H1 (cell line): Measurements from ENCODE around the gene ROS1. TPM values are rescaled to one million over a fixed set of nuclear protein-coding genes. Genes with fewer than 3 reads are reported as not detected.

Experiments used
- CTCF ChIA-PET: fragments of 300-600 bp; sonication (Branson Sonifier 250); formaldehyde crosslinking; loops from one replicate; lab custom pipeline; 2021; ENCODE audit not compliant: partially characterized antibody; lab: Charles Lee
- POLR2A ChIA-PET: fragments of 300-600 bp; sonication (Branson Sonifier 250); formaldehyde crosslinking; loops from one replicate; lab custom pipeline; 2021; ENCODE audit warnings: inconsistent platforms; ENCODE audit not compliant: partially characterized antibody; lab: Charles Lee
- DNase-seq, 2 experiments: peaks; one replicate each; pipeline versions ENCODE4 v3.0.0 to v3.0.0-alpha.2; 2010 to 2022; ENCODE audit warnings: low spot score in 2 of 2, low read depth in 1 of 2, mixed read lengths in 1 of 2
- FAIRE-seq: peaks from 2 replicates; lab custom pipeline; 2011; peaks lifted over from hg19 to GRCh38; lab: Jason Lieb, UNC
- H2AFZ ChIP-seq: 2 replicates; pipeline ENCODE4 v1.8.1; 2012; ENCODE audit warnings: low read length, inconsistent platforms
- H2AK5ac ChIP-seq: 2 replicates; pipeline ENCODE4 v1.6.1; 2013; ENCODE audit warnings: low read depth, low read length
- H2BK120ac ChIP-seq: replicated peaks from 2 replicates; pipeline ENCODE3; 2013; ENCODE audit warnings: low read depth, low read length, inconsistent platforms
- H2BK12ac ChIP-seq: 2 replicates; pipeline ENCODE4 v1.6.1; 2013; ENCODE audit warnings: low read depth, low read length
- H2BK15ac ChIP-seq: 2 replicates; pipeline ENCODE4 v1.6.1; 2013; ENCODE audit warnings: low read length
- H2BK20ac ChIP-seq: 2 replicates; pipeline ENCODE4 v1.6.1; 2013; ENCODE audit warnings: low read length
- H2BK5ac ChIP-seq: 2 replicates; pipeline ENCODE4 v1.6.1; 2013; ENCODE audit warnings: low read depth, low read length
- H3K14ac ChIP-seq: 2 replicates; pipeline ENCODE4 v1.6.1; 2013; ENCODE audit warnings: inconsistent platforms; ENCODE audit not compliant: insufficient read length
- H3K18ac ChIP-seq: 2 replicates; pipeline ENCODE4 v1.6.1; 2013; ENCODE audit warnings: low read length; ENCODE audit errors: extremely low read depth
- H3K23ac ChIP-seq: 2 replicates; pipeline ENCODE4 v1.6.1; 2013; ENCODE audit warnings: inconsistent platforms; ENCODE audit not compliant: insufficient read length
- H3K23me2 ChIP-seq: 2 replicates; pipeline ENCODE4 v1.6.1; 2013; ENCODE audit warnings: low read depth, low read length
- H3K27ac ChIP-seq: 2 replicates; pipeline ENCODE4 v1.6.1; 2011; ENCODE audit warnings: low read depth, low read length, inconsistent platforms
- H3K27me3 ChIP-seq, 4 experiments: replicated peaks in 1 of 4; 1 replicate in 1 of 4; 2 replicates in 3 of 4; pipeline versions ENCODE4 v1.6.1 to v1.8.1; 2011 to 2013; ENCODE audit warnings: low read length in 3 of 4, mild to moderate bottlenecking in 3 of 4, inconsistent platforms in 2 of 4, mixed read lengths in 2 of 4, moderate library complexity in 1 of 4; ENCODE audit not compliant: control insufficient read depth in 3 of 4, insufficient read depth in 3 of 4; ENCODE audit errors: extremely low read depth in 1 of 4
- H3K36me3 ChIP-seq, 4 experiments: 2 replicates each; pipeline versions ENCODE4 v1.6.1 to v1.8.1; 2011 to 2013; ENCODE audit warnings: mild to moderate bottlenecking in 4 of 4, low read length in 3 of 4, moderate library complexity in 2 of 4, control low read depth in 1 of 4, inconsistent platforms in 1 of 4; ENCODE audit not compliant: insufficient read depth in 4 of 4, control insufficient read depth in 2 of 4
- H3K4ac ChIP-seq: replicated peaks from 2 replicates; pipeline ENCODE3; 2013; ENCODE audit warnings: low read length, low read depth, mixed read lengths, inconsistent platforms; ENCODE audit not compliant: insufficient read length
- H3K4me1 ChIP-seq, 4 experiments: replicated peaks in 1 of 4; 1 replicate in 1 of 4; 2 replicates in 3 of 4; pipeline versions ENCODE4 v1.6.1 to v1.8.1; 2011 to 2013; ENCODE audit warnings: low read length in 3 of 4, inconsistent platforms in 2 of 4, mixed read lengths in 1 of 4; ENCODE audit not compliant: insufficient read depth in 4 of 4, control insufficient read depth in 3 of 4
- H3K4me2 ChIP-seq, 2 experiments: 2 replicates each; pipeline versions ENCODE4 v1.6.1 to v1.8.1; 2011 to 2013; ENCODE audit warnings: low read depth in 2 of 2, low read length in 2 of 2, control low read depth in 1 of 2, inconsistent platforms in 1 of 2, mild to moderate bottlenecking in 1 of 2; ENCODE audit not compliant: insufficient read depth in 1 of 2
- H3K4me3 ChIP-seq, 4 experiments: fragments of 200-600, 300-600 bp in 1 of 4; sonication (generic), shearing (Covaris generic), sonication (Bioruptor Twin) in 1 of 4; 2 replicates each; pipeline versions ENCODE4 v1.5.1 to v1.8.1; 2011 to 2016; ENCODE audit warnings: low read length in 4 of 4, low read depth in 3 of 4, control low read depth in 2 of 4, inconsistent platforms in 2 of 4, mild to moderate bottlenecking in 2 of 4, mixed read lengths in 1 of 4, moderate library complexity in 1 of 4; ENCODE audit not compliant: insufficient read depth in 2 of 4; ENCODE audit errors: extremely low read depth in 1 of 4
- H3K56ac ChIP-seq: replicated peaks from 2 replicates; pipeline ENCODE3; 2013; ENCODE audit warnings: low read depth, mild to moderate bottlenecking, mixed read lengths, low read length, inconsistent platforms; ENCODE audit not compliant: insufficient read length
- H3K79me1 ChIP-seq: 2 replicates; pipeline ENCODE4 v1.6.1; 2013; ENCODE audit warnings: low read depth, low read length, control low read depth
- H3K79me2 ChIP-seq, 2 experiments: 2 replicates each; pipeline versions ENCODE4 v1.6.1 to v1.8.1; 2012 to 2013; ENCODE audit warnings: low read length in 2 of 2, mild to moderate bottlenecking in 2 of 2, inconsistent platforms in 1 of 2; ENCODE audit not compliant: insufficient read depth in 2 of 2, control insufficient read depth in 1 of 2
- H3K9ac ChIP-seq, 4 experiments: replicated peaks in 1 of 4; 1 replicate in 1 of 4; 2 replicates in 3 of 4; pipeline versions ENCODE4 v1.6.1 to v1.8.1; 2011 to 2013; ENCODE audit warnings: low read depth in 3 of 4, low read length in 3 of 4, control low read depth in 2 of 4, mild to moderate bottlenecking in 2 of 4, moderate library complexity in 2 of 4, inconsistent platforms in 1 of 4; ENCODE audit errors: extremely low read depth in 1 of 4
- H3K9me3 ChIP-seq, 2 experiments: 2 replicates each; pipeline versions ENCODE4 v1.6.1 to v1.8.1; 2012 to 2013; ENCODE audit warnings: mild to moderate bottlenecking in 2 of 2, moderate library complexity in 2 of 2, control low read depth in 1 of 2, inconsistent platforms in 1 of 2, low read depth in 1 of 2, low read length in 1 of 2, mixed read lengths in 1 of 2; ENCODE audit not compliant: insufficient read depth in 2 of 2
- H4K20me1 ChIP-seq, 2 experiments: replicated peaks in 1 of 2; 2 replicates each; pipeline versions ENCODE3 to v1.8.1; 2011 to 2013; ENCODE audit warnings: inconsistent platforms in 2 of 2, low read length in 2 of 2, mild to moderate bottlenecking in 1 of 2; ENCODE audit not compliant: insufficient read depth in 2 of 2, control insufficient read depth in 1 of 2
- H4K5ac ChIP-seq: 2 replicates; pipeline ENCODE4 v1.6.1; 2013; ENCODE audit warnings: low read length, low read depth, mixed read lengths, inconsistent platforms; ENCODE audit not compliant: insufficient read length
- H4K8ac ChIP-seq: 2 replicates; pipeline ENCODE4 v1.8.0; 2013; ENCODE audit warnings: mild to moderate bottlenecking, moderate library complexity, low read length, inconsistent platforms; ENCODE audit not compliant: insufficient read depth; ENCODE audit errors: extremely low read depth
- H4K91ac ChIP-seq: replicated peaks from 2 replicates; pipeline ENCODE3; 2013; ENCODE audit warnings: low read length, mixed read lengths, inconsistent platforms; ENCODE audit not compliant: insufficient read length
- CBX5 ChIP-seq: fragments of 300-800, 300-1000 bp; sonication (generic); IDR thresholded peaks from 2 replicates; pipeline ENCODE4 v1.7.1; 2016; ENCODE audit warnings: antibody characterized with exemption, low read length, low read depth
- SIX5 ChIP-seq: IDR thresholded peaks from 2 replicates; pipeline ENCODE4 v1.6.1; 2011; ENCODE audit warnings: mild to moderate bottlenecking, low read depth, low read length
- polyA plus RNA-seq, 7 experiments: library from polyadenylated mRNA; depleted of rRNA in 3 of 7; stranded (reverse) in 5 of 7; unstranded in 2 of 7; fragments of >200 nt in 5 of 7; fragments of 200-250 nt in 2 of 7; gene quantifications; 1 replicate in 5 of 7; 2 replicates in 1 of 7; 4 replicates in 1 of 7; pipeline versions ENCODE4 v1.2.1 to v1.2.3, GENCODE V29; 2011 to 2013; ENCODE audit warnings: missing spikeins in 2 of 7, mixed read lengths in 2 of 7
- total RNA-seq: library from RNA; stranded (reverse); fragmentation: NEBNext Ultra II Directional; extraction: Animal tissue kit (Norgen Biotek cat#: 25700); gene quantifications from 2 replicates; pipeline ENCODE4 v1.2.1, GENCODE V29; 2021

ROS1 gene
- total and polyA plus RNA-seq, 2 of the 8 experiments (the other 6 are each of a cell fraction or from before 2014, with no cell fraction given), result not detected

GRCh38 chr6:117328005-117328389, 97.7 kb downstream of the ROS1 start:
- Histone ChIP-seq H3K4me3 (no peak overlapping the region), H3K27me3 (no peaks in the 10 kb centered on the region), H4K20me1 (no peaks in the 10 kb centered on the region), H2BK120ac (no peak overlapping the region), H4K5ac (no peak overlapping the region), H3K14ac (no peak overlapping the region), H2BK5ac (no peak overlapping the region), H2BK20ac (no peak overlapping the region), H3K79me1 (no peaks in the 10 kb centered on the region), H3K4me1 (no peaks in the 10 kb centered on the region; a peak in 1 of 7 replicates), H3K18ac (no peak overlapping the region), H3K9ac (no peak overlapping the region), H3K4me2 (no peak overlapping the region), H3K23ac (no peak overlapping the region), H3K9me3 (no peaks in the 10 kb centered on the region), H3K27ac (no peak overlapping the region), H4K8ac (no peak overlapping the region), H3K36me3 (no peaks in the 10 kb centered on the region), H4K91ac (no peak overlapping the region), H2BK15ac (no peak overlapping the region), H3K56ac (no peak overlapping the region), H2AFZ (no peak overlapping the region), H3K23me2 (no peaks in the 10 kb centered on the region), H2BK12ac (no peak overlapping the region), H2AK5ac (no peak overlapping the region), H3K4ac (no peak overlapping the region), H3K79me2 (no peaks in the 10 kb centered on the region)
- TF ChIP-seq CBX5 (no peak), SIX5 (no peak)
- no peak for FAIRE-seq
- POLR2A ChIA-PET, result no interaction called here
- CTCF ChIA-PET, result interaction anchor here (1.7 kb wide), 1 partner anchor 10 kb away, joined by 4 read pairs; no protein-coding TSS in a partner anchor
- DNase-seq, result no peak
